ENCODE measurements around the gene OPN1LW. TPM values are rescaled to one million over a fixed set of nuclear protein-coding genes. Genes with fewer than 3 reads are reported as not detected.

Gene OPN1LW
- total and polyA plus RNA-seq, 7 donors, result not detected

DNA sequence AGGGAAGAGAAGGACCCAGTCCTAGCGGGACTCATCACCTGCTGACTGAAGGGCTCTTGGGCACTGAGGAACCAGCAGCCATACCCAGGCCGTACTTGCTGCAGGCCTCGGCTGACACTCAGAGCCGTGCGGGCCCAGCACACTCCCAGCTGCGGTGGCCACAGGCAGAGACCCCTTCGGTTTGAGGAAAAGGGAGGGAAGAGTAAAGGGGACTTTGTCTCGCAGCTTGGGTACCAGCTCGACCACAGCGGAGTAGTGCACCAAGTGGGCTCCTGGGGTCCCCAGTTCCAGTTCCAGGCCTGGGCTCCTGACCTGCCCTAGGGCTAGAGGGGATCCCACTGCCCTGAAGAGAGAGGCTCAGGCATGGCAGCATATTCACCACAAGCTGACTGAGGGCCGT is 17.9 kb upstream of the OPN1LW start:
- Histone ChIP-seq H3K4me1 (no peaks in the 10 kb centered on the region), H3K4me3 (no peak overlapping the region), H3K27me3 (no peaks in the 10 kb centered on the region), H3K36me3 (no peaks in the 10 kb centered on the region), H3K9me3 (no peaks in the 10 kb centered on the region), H3K27ac (no peak overlapping the region)
- intact Hi-C loops (cut with DNase I), result no loop called here
- WGBS, 2 donors, result 95 to 97% methylated on average over 11 of the region's 11 CpGs
- no peak for DNase-seq
- TF ChIP-seq, protein P1, sequence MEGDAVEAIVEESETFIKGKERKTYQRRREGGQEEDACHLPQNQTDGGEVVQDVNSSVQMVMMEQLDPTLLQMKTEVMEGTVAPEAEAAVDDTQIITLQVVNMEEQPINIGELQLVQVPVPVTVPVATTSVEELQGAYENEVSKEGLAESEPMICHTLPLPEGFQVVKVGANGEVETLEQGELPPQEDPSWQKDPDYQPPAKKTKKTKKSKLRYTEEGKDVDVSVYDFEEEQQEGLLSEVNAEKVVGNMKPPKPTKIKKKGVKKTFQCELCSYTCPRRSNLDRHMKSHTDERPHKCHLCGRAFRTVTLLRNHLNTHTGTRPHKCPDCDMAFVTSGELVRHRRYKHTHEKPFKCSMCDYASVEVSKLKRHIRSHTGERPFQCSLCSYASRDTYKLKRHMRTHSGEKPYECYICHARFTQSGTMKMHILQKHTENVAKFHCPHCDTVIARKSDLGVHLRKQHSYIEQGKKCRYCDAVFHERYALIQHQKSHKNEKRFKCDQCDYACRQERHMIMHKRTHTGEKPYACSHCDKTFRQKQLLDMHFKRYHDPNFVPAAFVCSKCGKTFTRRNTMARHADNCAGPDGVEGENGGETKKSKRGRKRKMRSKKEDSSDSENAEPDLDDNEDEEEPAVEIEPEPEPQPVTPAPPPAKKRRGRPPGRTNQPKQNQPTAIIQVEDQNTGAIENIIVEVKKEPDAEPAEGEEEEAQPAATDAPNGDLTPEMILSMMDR (IDR thresholded peaks at IDR 0.05), result no peak
- no peak for TF ChIP-seq POLR2A (IDR thresholded peaks at IDR 0.05)

DNA sequence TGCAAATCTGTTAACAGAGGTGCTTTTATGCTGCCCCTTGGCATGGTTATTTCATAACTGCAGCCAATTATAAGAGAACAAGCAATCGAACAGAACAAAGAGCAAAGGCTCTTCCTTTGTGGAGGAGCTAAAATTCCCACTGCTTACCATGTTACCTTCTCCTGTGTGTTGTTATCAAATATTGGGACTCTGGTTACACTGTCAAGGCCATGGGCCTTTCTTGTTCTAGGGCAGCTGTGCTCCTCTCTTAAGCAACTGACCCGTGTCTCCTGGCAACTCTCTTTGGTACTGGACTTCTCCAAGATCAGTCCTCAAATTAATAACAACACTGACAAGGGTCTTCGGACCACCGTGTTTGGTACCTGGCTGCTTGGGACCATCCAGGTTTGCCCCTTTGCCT is 12.1 kb upstream of the OPN1LW start:
- no peak for DNase-seq
- Histone ChIP-seq H3K36me3 (no peaks in the 10 kb centered on the region), H3K4me1 (no peaks in the 10 kb centered on the region), H3K27me3 (no peaks in the 10 kb centered on the region), H3K4me3 (no peak overlapping the region), H3K9me3 (no peaks in the 10 kb centered on the region), H3K27ac (no peak overlapping the region)
- WGBS, 2 donors, result 73 to 89% methylated on average over 4 of the region's 4 CpGs
- intact Hi-C loops (cut with DNase I), result no loop called here
- no peak for TF ChIP-seq POLR2AphosphoS5 (IDR thresholded peaks at IDR 0.05)
- TF ChIP-seq, protein P1 (IDR thresholded peaks at IDR 0.05), result no peak
- no peak for TF ChIP-seq POLR2A (IDR thresholded peaks at IDR 0.05)
- TF ChIP-seq EP300 (IDR thresholded peaks at IDR 0.05), result no peak

DNA sequence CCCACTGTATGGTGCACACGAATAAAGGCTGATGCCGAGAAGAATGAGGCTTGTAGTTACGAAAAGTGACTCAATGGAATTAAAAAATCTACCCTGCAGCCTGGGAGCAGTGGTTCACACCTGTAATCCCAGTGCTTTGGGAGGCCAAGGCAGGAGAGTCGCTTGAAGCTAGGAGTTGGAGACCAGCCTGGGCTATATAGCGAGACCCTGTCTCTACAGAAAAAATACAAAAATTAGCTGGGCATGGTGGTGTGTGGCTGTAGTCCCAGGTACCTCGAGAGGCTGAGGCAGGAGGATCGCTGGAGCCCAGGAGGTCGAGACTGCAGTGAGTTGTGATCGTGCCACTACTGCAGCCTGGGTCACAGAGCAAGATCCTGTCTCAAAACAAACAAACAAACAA is 11.7 kb upstream of the OPN1LW start:
- no peak for TF ChIP-seq EP300 (IDR thresholded peaks at IDR 0.05)
- TF ChIP-seq, protein P1 (IDR thresholded peaks at IDR 0.05), result no peak
- TF ChIP-seq POLR2A (IDR thresholded peaks at IDR 0.05), result no peak
- TF ChIP-seq POLR2AphosphoS5 (IDR thresholded peaks at IDR 0.05), result no peak
- Histone ChIP-seq H3K4me1 (no peaks in the 10 kb centered on the region), H3K4me3 (no peak overlapping the region), H3K27me3 (no peaks in the 10 kb centered on the region), H3K9me3 (no peaks in the 10 kb centered on the region), H3K36me3 (no peaks in the 10 kb centered on the region), H3K27ac (no peak overlapping the region)
- WGBS, 2 donors, result 94 to 96% methylated on average over 9 of the region's 9 CpGs
- intact Hi-C loops (cut with DNase I), result no loop called here
- DNase-seq, result no peak

DNA sequence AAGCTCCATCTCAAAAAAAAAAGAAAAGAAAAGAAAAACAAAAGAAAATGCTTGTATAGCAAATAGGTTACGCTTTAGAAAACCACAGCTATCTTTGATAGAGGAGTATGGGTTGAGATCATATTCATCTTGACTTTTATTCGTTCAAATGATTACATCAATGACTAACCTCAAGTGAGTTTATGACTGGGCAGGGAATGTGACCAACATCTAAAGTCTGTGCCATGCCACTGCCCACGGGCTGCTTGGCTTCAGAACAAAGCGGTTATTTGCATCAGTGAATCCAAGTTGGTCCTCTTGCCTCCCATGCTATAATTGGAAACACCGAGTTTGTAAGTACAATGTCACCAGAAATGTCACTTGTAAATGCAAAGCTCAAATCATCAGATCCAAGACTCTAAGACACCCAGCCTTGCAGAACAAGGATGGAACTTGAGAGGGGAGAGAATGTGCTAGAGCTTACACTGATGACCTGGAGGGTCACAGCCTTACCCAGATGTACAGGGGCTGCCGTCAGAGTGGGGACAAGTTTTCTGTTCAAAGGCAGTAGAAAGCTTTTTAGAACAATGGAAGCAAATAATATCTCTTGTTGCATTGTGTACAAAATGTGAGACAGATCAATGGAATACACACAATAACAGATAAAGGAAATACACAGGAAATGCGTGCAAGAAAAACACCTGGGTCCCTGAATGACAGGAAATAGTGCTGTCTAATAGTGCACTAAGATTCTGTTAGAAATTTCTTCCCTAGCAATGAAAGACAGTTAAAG is 8.4 kb upstream of the OPN1LW start:
- no peaks in the 10 kb centered on the region for H3K4me1 ChIP-seq

More for the DNA sequence above, 8.4 kb upstream of the OPN1LW start:
- TF ChIP-seq, protein P1 (IDR thresholded peaks at IDR 0.05), result no peak
- no peak for TF ChIP-seq POLR2AphosphoS5 (IDR thresholded peaks at IDR 0.05)
- TF ChIP-seq POLR2A (IDR thresholded peaks at IDR 0.05), result no peak
- TF ChIP-seq EP300 (IDR thresholded peaks at IDR 0.05), result no peak
- DNase-seq, result no peak
- H3K27me3 ChIP-seq, result no peaks in the 10 kb centered on the region
- H3K4me3 ChIP-seq, result no peak overlapping the region
- no peaks in the 10 kb centered on the region for H3K36me3 ChIP-seq
- WGBS, 2 donors, result 54 to 59% methylated on average over 7 of the region's 7 CpGs
- intact Hi-C loops (cut with DNase I), result no loop called here
- H3K27ac ChIP-seq, result no peak overlapping the region
- H3K9me3 ChIP-seq, result no peaks in the 10 kb centered on the region

All from sigmoid colon (tissue), 7 donors.